Astrocyte of the spinal cord (primary cell): ENCODE measurements around the gene C2CD2L.
"Not testable (repeated sequence)": the region's sequence is repeated elsewhere in the genome, so short reads cannot be mapped to it uniquely, and the experiment has no call there.

Experiments
- DNase-seq: peaks from one replicate; pipeline ENCODE4 v3.0.0; 2011; ENCODE audit warnings: low read depth, low spot score
- H3K4me3 ChIP-seq: 2 replicates; pipeline ENCODE4 v1.5.1; 2011; ENCODE audit warnings: low read depth, mild to moderate bottlenecking, low read length, moderate library complexity
- CTCF ChIP-seq: IDR thresholded peaks from 2 replicates; pipeline ENCODE4 v1.5.1; 2012; ENCODE audit warnings: low read depth, mild to moderate bottlenecking, low read length, inconsistent platforms
- in situ Hi-C: cut with HindIII; loops from 2 replicates; pipeline ENCODE4 v1.10.0; 2017; ENCODE audit warnings: low sequenced_read_pairs

Gene C2CD2L

GRCh38 chr11:119157063-119157462, 49.9 kb downstream of the C2CD2L start:
- in situ Hi-C loops: no loop called here
- DNase-seq: no peak
- H3K4me3 ChIP-seq: no peak overlapping the region
- no peak for TF ChIP-seq CTCF

DNA sequence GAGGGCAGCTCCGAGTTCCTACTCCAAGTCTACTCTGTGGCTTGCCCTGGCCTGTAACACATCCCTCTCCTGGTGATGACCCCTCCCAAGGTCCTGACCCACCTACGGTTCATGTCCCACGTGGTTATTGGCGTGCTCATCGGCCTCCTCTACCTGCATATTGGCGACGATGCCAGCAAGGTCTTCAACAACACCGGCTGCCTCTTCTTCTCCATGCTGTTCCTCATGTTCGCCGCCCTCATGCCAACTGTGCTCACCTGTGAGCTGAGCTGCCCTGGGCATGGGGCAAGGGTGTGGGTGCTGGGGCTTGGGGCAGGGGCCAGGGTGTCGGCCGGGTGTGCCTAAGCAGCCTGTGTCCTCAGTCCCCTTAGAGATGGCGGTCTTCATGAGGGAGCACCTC, 51.3 kb downstream of the C2CD2L start:
- DNase-seq: no peak
- in situ Hi-C loops: no loop called here
- H3K4me3 ChIP-seq: no peak overlapping the region
- TF ChIP-seq CTCF: no peak

DNA sequence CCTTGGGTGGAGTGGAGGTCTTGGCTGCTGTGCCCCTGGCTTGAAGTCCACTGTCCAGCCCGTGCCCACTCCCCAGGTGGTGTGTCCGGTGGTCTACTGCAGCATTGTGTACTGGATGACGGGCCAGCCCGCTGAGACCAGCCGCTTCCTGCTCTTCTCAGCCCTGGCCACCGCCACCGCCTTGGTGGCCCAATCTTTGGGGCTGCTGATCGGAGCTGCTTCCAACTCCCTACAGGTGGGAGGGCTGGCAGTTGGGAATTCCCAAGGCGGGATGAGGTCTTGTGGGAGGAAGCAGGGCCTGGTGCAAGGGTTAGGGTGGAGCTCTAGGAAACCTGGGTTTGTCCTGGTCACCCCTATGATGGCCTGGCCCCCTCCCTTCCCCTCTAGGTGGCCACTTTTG, 53.0 kb downstream of the C2CD2L start:
- TF ChIP-seq CTCF: no peak
- H3K4me3 ChIP-seq: no peak overlapping the region
- DNase-seq: no peak
- in situ Hi-C loops: no loop called here

DNA sequence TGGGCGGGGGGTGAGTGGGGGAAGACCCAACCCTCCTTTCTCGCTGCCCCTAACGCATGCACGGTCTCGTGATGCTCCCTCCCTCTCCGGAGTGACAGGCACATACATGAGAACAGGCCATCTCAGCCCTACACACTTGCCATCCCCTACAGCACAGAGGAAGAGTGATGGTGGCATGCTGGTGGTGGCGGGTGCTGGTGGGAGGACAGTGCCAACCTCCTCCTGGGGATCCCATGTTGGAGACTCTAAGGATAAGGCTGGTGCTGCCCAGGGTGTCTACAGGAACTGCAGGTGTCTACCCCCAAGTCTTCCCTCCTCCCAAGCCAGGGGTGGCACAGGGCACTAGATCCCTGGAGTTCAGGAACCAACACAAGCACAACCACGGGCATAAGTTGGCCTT, 54.7 kb downstream of the C2CD2L start:
- no peak overlapping the region for H3K4me3 ChIP-seq
- no peak for TF ChIP-seq CTCF
- DNase-seq: no peak
- in situ Hi-C loops: no loop called here

- H3K4me3 ChIP-seq: no peak overlapping the region
- peak; percentile 28 for DNase-seq
- no peak for TF ChIP-seq CTCF
- in situ Hi-C loops: no loop called here
Measured at GRCh38 chr11:119166368-119167076, 59.4 kb downstream of the C2CD2L start.

DNA sequence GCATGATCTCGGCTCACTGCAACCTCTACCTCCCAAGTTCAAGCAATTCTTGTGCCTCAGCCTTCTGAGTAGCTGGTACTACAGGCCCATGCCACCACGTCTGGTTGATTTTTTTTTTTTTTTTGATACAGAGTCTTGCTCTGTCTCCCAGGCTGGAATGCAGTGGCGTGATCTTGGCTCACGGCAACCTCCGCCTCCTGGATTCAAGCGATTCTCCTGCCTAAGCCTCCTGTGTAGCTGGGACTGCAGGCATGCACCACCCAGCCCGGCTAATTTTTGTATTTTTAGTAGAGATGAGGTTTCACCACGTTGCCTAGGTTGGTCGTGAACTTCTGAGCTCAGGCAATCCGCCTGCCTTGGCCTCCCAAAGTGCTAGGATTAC, 59.9 kb downstream of the C2CD2L start:
- DNase-seq, in situ Hi-C loops, H3K4me3 ChIP-seq: not testable (repeated sequence)

- no peak for DNase-seq
- no peak for TF ChIP-seq CTCF
- no peak overlapping the region for H3K4me3 ChIP-seq
- in situ Hi-C loops: no loop called here
Measured at GRCh38 chr11:119167933-119168332, 60.8 kb downstream of the C2CD2L start.
